ENCODE data around the gene SEMA3E. TPM values are rescaled to one million over a fixed set of nuclear protein-coding genes. Genes with fewer than 3 reads are reported as not detected.
A peak's percentile ranks its signal among the peaks of the same experiment; 100 is the strongest.

SEMA3E gene
- total and polyA plus RNA-seq, 9 of the 15 experiments (the other 6 are each of a cell fraction or from before 2014, with no cell fraction given): 0.01 to 1.4 (median 0.14) TPM; not detected in 2

DNA sequence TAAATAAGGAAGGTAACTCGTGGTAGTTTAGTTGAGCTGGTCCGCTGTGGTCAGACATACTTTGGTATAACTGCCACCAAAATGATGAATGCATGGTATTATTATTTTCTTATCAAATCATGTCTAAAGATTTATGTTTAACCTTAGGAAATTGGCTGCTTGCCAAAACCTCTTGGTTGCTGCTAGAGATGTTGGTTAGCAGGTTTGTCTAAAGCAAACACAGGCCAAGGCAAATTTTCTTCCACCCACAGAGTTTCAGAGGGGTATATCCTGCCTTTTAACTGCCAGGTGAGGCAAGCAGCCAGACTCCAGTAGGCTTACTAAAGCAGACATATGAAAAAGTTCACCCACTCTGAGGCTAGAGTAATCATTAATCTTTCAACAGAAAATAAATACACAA is 101.4 kb downstream of the SEMA3E start:
- no peak for ATAC-seq

More for the DNA sequence above, 101.4 kb downstream of the SEMA3E start:
- in situ Hi-C loops (cut with MboI): no loop called here
- Histone ChIP-seq H3K9me3 (replicated peaks; ENCODE audit: control insufficient read depth, insufficient read depth, low read depth, low read length) (no peaks in the 10 kb centered on the region; the same call in 1 of the 2 replicates), H3K4me3 (no peak overlapping the region), H3K9ac (ENCODE audit: insufficient read depth in 1 of 2, low read depth in 2 of 2, low read length in 2 of 2) (no peak overlapping the region), H2AFZ (ENCODE audit: low read depth, low read length) (no peak overlapping the region), H3K79me2 (ENCODE audit: control insufficient read depth, insufficient read depth, low read length) (no peaks in the 10 kb centered on the region), H3K27ac (ENCODE audit: extremely low read depth, low read depth, low read length) (no peak overlapping the region), H3K4me2 (ENCODE audit: insufficient read depth, low read length) (no peak overlapping the region), H3K27me3 (ENCODE audit: control insufficient read depth in 2 of 2, insufficient read depth in 2 of 2, low read length in 2 of 2) (no peaks in the 10 kb centered on the region), H3K9me1 (ENCODE audit: control insufficient read depth, insufficient read depth, low read length) (no peaks in the 10 kb centered on the region), H3K36me3 (ENCODE audit: control insufficient read depth, insufficient read depth, low read length) (no peaks in the 10 kb centered on the region), H4K20me1 (replicated peaks; ENCODE audit: control insufficient read depth, insufficient read depth, low read length) (no peaks in the 10 kb centered on the region), H3K4me1 (replicated peaks in 1 of 2; ENCODE audit: control insufficient read depth in 2 of 2, insufficient read depth in 2 of 2, low read length in 2 of 2) (no peaks in the 10 kb centered on the region)
- BruUV-seq (replicated peaks): no TSS peak
- WGBS (ENCODE audit: insufficient coverage, low coverage, missing lambda C conversion rate): 0% methylated on average over 2 of the region's 2 CpGs
- no peak for DNase-seq (ENCODE audit: extremely low read depth in 1 of 4, low spot score in 3 of 4)
- POLR2A ChIA-PET: no interaction called here
- intact Hi-C loops (cut with micrococcal nuclease): no loop called here
- CTCF ChIA-PET (ENCODE audit: low intra/inter-chr PET ratio): no interaction called here
- no peak for FAIRE-seq
- TF ChIP-seq MBD1 (CRISPR knock-in tag; IDR thresholded peaks at IDR 0.05): no peak
- TF ChIP-seq, protein P1, sequence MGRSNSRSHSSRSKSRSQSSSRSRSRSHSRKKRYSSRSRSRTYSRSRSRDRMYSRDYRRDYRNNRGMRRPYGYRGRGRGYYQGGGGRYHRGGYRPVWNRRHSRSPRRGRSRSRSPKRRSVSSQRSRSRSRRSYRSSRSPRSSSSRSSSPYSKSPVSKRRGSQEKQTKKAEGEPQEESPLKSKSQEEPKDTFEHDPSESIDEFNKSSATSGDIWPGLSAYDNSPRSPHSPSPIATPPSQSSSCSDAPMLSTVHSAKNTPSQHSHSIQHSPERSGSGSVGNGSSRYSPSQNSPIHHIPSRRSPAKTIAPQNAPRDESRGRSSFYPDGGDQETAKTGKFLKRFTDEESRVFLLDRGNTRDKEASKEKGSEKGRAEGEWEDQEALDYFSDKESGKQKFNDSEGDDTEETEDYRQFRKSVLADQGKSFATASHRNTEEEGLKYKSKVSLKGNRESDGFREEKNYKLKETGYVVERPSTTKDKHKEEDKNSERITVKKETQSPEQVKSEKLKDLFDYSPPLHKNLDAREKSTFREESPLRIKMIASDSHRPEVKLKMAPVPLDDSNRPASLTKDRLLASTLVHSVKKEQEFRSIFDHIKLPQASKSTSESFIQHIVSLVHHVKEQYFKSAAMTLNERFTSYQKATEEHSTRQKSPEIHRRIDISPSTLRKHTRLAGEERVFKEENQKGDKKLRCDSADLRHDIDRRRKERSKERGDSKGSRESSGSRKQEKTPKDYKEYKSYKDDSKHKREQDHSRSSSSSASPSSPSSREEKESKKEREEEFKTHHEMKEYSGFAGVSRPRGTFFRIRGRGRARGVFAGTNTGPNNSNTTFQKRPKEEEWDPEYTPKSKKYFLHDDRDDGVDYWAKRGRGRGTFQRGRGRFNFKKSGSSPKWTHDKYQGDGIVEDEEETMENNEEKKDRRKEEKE (IDR thresholded peaks at IDR 0.05; ENCODE audit: borderline replicate concordance in 1 of 2, control insufficient read depth in 1 of 2, low read depth in 2 of 2, low read length in 1 of 2): no peak
- no peak for TF ChIP-seq POLR2H (tag; IDR thresholded peaks at IDR 0.05; ENCODE audit: low read depth)
- TF ChIP-seq STAT6 (CRISPR knock-in tag; IDR thresholded peaks at IDR 0.05): no peak
- TF ChIP-seq HDGF (IDR thresholded peaks at IDR 0.05): no peak
- TF ChIP-seq IRF2 (CRISPR knock-in tag; IDR thresholded peaks at IDR 0.05): no peak
- peak; percentile 93 for TF ChIP-seq NFIX (CRISPR knock-in tag; IDR thresholded peaks at IDR 0.05; ENCODE audit: low read depth)
- TF ChIP-seq NR4A1 (CRISPR knock-in tag; IDR thresholded peaks at IDR 0.05): no peak
- TF ChIP-seq NR4A1 (tag; IDR thresholded peaks at IDR 0.05): no peak
- TF ChIP-seq RB1 (IDR thresholded peaks at IDR 0.05; ENCODE audit: low read depth): no peak
- TF ChIP-seq POLR2B (IDR thresholded peaks at IDR 0.05; ENCODE audit: low read depth, partially characterized antibody): no peak
- TF ChIP-seq ZNF347 (CRISPR knock-in tag; IDR thresholded peaks at IDR 0.05; ENCODE audit: low read depth): no peak
- TF ChIP-seq SAFB2 (IDR thresholded peaks at IDR 0.05; ENCODE audit: borderline replicate concordance, low read depth, low read length, severe bottlenecking): no peak
- no peak for TF ChIP-seq ZNF316 (IDR thresholded peaks at IDR 0.05)
- TF ChIP-seq NFIC (IDR thresholded peaks at IDR 0.05): peak; percentile 96
- no peak for TF ChIP-seq IRF9 (tag; IDR thresholded peaks at IDR 0.05)
